Left hindlimb (tissue), 1 donor: Measurements from ENCODE around the gene PSMC2.
"Not testable (repeated sequence)": the region's sequence is repeated elsewhere in the genome, so short reads cannot be mapped to it uniquely, and the experiment has no call there.

Experiments
- DNase-seq: peaks from one replicate; pipeline ENCODE4 v3.0.0-alpha.2; 2018

PSMC2 gene

GRCh38 chr7:103379270-103379975 is 32.0 kb downstream of the PSMC2 start:
- no peak for DNase-seq

GRCh38 chr7:103380395-103381191 is 33.1 kb downstream of the PSMC2 start:
- DNase-seq = no peak

- no peak for DNase-seq
Measured at GRCh38 chr7:103381280-103382031, 34.0 kb downstream of the PSMC2 start.

- no peak for DNase-seq
Measured at GRCh38 chr7:103382032-103382402, 34.6 kb downstream of the PSMC2 start.

- no peak for DNase-seq
Measured at GRCh38 chr7:103387242-103387641, 39.8 kb downstream of the PSMC2 start.

- DNase-seq = no peak
Measured at GRCh38 chr7:103388469-103389140, 41.2 kb downstream of the PSMC2 start.

- DNase-seq = no peak
Measured at GRCh38 chr7:103389263-103389662, 41.8 kb downstream of the PSMC2 start.

GRCh38 chr7:103391150-103391549 is 43.7 kb downstream of the PSMC2 start:
- no peak for DNase-seq

- DNase-seq = no peak
Measured at GRCh38 chr7:103391976-103392375, 44.5 kb downstream of the PSMC2 start.

- no peak for DNase-seq
Measured at GRCh38 chr7:103394566-103394965, 47.1 kb downstream of the PSMC2 start.

GRCh38 chr7:103395071-103395470 is 47.6 kb downstream of the PSMC2 start:
- DNase-seq = no peak

GRCh38 chr7:103396471-103396870 is 49.0 kb downstream of the PSMC2 start:
- no peak for DNase-seq

GRCh38 chr7:103398483-103399127 is 51.2 kb downstream of the PSMC2 start:
- DNase-seq = no peak

GRCh38 chr7:103399687-103400086 is 52.2 kb downstream of the PSMC2 start:
- not testable (repeated sequence) for DNase-seq

GRCh38 chr7:103405789-103406613 is 58.6 kb downstream of the PSMC2 start:
- not testable (repeated sequence) for DNase-seq

GRCh38 chr7:103412151-103412550 is 64.7 kb downstream of the PSMC2 start:
- DNase-seq = no peak

GRCh38 chr7:103413407-103413806 is 66.0 kb downstream of the PSMC2 start:
- no peak for DNase-seq

GRCh38 chr7:103418241-103418640 is 70.8 kb downstream of the PSMC2 start:
- no peak for DNase-seq
